Superior temporal gyrus (tissue), 1 donor: ENCODE data around the gene CASK.

Source experiments
- DNase-seq: peaks from one replicate; pipeline ENCODE4 v3.0.0-alpha.2; 2016; ENCODE audit errors: extremely low spot score

The CASK gene

DNA sequence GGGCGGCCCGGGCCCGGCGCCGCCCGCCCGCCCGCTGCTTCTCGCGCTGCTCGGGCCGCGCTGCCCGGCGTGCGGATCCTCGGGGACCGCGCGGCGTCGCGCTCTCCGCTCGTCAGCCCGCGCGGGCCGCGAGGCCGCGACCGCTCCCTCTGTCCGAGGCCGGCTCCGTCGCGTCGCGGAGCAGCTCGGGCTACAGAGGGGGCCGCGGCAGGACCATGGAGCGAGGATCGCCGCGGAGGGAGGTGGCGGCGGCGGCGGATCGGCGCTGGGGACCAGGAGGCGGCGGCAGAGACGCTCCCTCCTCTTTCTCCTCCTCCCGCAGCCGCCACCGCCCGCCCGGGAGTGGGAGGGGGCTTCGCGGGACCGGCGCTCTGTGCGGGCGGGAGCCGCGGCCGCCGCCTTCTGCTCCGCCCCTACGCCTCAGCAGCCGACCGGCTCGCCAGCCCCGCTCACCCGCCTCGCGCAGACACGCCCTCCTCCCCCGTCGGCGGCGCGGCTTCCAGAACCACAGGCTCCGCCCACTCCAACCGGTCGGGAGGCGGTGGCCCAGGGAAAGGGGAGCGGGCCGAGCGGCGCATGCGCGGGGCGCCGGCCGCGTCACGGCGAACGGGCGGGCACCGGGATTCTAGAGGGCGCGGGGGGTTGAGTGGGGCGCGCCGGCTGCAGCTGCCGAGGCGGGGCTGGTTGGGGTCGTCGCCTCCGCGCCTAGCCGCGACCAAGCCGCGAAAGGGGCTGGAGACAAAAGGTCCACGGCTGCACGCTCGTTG is at the start of gene CASK:
Gene CASK (minus strand): TSS at position 344 of the 767 bp plus-strand sequence. CDS start 566 bp downstream, outside the sequence.
- peak; percentile 84 for DNase-seq

- no peak for DNase-seq
These were observed 48.0 kb upstream of the CASK start for GRCh38 chrX:41971346-41971745.

DNA sequence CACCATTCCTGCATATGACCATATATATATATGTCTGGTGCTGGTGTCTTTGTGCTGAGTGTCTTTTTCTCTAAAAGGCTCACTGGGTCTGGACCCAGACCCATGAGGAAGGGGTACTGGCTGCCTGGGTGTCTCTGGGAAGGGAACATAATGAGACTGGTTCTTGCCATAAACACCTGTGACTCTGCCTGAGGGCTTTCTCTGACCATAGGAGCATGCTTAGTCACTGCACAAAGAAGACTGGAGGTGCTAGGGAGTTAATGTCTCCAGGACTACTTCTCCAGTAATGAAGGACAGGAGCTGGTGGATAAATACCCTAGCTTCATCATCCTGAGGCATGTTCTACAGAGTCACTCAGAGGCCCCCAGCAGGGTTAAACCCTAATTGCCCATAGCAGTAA is 47.1 kb upstream of the CASK start:
- DNase-seq = no peak

- DNase-seq = no peak
These were observed 40.0 kb upstream of the CASK start for GRCh38 chrX:41963348-41963747.

GRCh38 chrX:41960142-41960541 is 36.8 kb upstream of the CASK start:
- DNase-seq = no peak

- DNase-seq = no peak
These were observed 35.5 kb upstream of the CASK start for GRCh38 chrX:41958861-41959260.

DNA sequence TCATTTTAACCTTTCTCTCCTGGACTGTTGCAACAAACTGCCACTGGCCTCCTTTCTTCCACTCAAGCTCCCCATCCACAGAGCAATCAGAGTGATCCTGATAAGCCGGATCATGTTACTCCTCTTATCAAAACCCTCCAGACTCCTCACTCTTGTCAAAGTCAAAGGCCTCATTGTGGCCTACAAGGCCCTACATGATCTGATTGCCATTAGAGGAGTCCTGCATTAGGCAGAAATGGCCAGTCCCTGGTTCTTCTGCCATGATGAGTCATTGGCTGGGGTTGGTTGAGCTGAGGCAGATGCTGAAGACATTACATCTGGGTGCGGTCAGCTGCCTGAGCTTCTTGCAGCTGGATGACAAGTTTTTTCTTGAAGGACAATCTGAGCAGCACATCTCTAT is 32.7 kb upstream of the CASK start:
- no peak for DNase-seq

GRCh38 chrX:41952102-41952501 is 28.7 kb upstream of the CASK start:
- no peak for DNase-seq

DNA sequence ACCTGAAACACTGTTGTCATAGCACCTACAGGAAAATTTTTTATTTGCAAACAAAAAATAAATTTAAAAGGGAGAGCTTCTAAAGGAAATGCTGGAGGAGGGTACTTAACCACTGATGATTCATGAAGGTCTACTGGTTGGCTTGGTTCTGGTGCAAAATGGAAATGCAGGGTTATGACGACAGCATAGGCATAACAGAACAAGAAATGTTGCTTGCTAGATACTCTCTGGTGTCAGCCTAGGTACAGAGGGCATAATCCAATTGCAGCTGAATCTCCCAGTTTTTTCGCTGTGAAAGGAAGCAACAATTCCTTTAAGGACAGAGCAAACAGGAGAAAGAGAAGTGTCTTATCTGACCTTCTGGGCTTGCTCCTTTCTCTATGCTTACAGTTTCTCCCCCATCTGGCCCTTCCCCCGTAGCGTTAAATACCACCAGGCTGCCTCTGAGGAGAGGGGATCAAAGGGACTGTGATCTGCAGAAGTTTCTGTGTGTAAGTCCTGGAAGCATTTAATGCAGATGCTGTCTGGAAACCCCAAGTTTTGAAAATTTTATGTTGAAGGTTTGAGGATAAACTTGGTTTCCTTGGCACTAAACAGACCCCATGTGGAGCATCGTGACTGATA is 23.7 kb upstream of the CASK start:
- no peak for DNase-seq

- no peak for DNase-seq
These were observed 22.9 kb upstream of the CASK start for GRCh38 chrX:41946235-41946634.

DNA sequence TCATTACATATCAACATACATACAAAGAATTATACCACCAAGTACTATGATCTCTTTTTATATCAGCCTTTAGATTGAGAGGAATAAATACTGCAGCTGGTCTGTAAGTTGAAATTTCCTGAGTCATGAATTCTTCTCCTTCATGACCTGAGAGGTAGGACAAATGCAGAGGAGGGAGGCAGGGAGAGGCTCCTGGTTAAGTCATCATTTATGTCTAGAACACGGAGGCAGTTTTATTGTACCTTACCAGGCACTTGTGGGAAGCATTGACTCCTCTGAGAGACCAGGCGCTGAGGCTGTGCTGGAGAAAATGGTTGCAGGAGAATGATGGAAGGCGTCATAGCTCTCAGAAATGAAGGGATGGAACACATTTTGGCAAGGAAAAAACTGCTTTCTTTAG is 12.5 kb upstream of the CASK start:
- DNase-seq = no peak

DNA sequence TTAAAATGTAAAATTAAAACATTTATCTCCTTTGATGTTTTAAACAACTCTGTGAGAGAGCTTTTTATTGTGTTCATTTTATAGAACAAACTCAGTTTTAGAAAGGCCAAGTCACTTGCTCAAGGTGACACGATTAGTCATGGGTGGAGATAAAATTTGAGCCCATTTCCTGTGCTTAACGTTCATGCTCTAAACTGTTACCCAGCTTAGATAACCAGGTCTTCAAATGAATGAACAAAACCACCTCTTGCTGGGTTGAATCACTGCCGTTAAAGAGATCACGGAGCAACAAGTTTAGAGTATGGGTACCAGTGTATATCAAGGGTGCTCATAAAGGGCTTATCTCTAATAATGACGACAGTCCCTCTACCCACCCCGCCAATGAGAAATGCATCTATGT is 10.2 kb upstream of the CASK start:
- no peak for DNase-seq

DNA sequence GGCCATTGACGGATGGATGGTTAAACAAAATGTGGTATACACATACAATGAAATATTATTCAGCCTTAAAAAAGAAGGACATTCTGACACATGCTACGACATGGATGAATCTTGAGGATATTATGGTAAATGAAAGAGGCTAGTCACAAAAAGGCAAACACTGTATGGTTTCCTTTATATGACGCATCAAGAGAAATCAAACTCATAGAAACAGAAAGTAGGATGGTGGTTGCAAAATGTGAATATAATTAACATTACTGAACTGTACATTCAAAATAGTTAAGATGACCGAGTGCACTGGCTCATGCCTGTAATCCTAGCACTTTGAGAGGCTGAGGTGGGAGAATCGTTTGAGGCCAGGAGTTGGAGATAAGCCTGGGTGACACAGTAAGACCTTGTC is 9.5 kb upstream of the CASK start:
- DNase-seq = no peak

DNA sequence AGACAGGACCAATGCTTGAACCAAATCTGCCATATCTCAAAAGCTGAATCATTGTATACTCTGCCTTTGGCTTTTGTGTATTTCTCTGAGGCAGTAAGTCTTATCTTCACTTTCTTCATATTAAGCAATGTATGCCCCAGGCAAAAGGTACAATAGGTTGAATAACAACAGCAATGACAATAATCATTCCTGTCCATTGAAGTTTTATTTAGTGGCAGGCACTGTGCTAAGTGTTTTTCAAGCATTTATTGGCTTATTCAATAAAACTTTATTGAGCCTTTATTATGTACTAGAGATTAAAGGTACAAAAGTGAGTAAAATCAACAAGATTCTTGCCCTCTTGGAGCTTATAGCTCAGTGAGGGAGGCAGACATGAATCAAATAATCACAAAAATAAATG is 8.2 kb upstream of the CASK start:
- DNase-seq = no peak

GRCh38 chrX:41923978-41924683 is 777 bp upstream of the CASK start:
- DNase-seq = peak; percentile 51

DNA sequence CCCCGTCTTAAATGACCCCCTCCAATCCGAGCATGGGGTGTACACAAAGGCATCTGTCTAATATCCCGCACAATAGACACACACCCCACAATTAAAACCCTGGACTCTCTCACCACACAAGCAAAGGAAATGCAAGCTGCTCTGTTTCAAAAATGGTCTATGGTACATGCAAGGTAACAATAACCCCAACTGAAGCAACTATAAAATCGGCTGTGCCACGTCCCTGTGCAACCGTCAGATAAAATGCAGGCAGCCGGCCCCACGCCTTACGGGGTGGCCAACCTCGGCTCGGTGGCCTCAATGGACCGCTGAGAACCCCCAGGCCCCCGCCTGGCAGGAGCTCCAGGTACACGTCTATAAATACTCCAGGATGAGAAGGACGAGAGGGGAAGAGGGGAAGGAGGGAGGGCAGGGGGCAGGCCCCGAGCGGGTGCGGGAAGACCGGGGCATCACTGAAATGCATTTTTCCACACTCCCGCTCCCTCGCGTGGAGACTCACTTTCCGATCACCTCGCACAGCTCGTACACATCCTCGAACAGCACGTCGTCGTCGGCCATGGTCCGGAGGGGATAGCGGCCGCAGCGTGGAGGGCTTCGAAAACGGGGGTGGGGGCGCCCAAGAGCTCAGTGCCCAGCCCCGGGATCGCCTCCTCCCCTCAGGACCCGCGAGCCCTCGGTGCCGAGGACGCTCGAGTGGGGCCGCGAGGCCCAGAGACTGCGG is 763 bp downstream of the CASK start:
- no peak for DNase-seq

DNA sequence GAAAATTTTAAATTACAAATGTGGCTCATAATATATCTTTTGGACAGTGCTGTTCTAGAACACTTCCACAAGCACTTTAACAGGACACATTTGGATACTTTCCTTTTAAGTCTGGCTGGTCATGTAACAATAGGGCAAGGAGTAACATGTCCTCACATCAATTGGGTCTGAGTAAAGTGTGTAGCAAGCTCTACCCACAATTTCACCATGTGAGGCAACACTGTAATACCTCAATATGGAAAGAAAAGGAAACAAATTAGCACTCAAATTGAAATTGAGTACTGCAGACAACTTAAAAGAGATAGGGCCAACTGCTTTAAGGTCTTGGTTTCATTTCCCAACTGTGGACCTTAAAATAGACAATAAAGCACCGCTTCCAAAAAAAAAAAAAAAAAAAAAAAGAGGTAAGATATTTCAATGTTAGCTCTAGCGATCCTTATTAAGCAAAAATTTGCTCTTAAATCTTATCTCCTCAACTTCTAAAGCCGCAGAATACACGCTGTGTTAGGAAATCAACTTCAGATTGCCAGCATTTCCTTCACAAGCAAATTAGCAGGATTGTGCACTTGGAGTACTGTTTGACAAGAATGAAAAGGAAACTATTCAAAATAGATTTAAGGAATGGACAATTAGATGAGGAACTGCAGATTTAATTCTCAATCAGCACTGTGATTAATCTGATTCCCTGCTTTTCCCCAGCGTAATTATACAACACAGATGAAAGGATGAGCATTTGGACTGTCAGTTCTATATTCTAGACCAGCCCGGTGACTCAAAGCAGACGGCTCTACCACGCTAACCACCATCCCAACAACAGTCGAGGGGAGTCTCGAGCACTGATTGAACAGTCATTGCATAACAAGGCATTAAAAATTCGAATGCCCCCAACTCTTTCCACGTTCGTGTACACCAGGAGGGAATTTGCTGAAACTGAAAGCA is 1.6 kb downstream of the CASK start:
- DNase-seq = peak; percentile 39

GRCh38 chrX:41919870-41920269 is 3.5 kb downstream of the CASK start:
- no peak for DNase-seq

GRCh38 chrX:41917517-41917916 is 5.8 kb downstream of the CASK start:
- no peak for DNase-seq

DNA sequence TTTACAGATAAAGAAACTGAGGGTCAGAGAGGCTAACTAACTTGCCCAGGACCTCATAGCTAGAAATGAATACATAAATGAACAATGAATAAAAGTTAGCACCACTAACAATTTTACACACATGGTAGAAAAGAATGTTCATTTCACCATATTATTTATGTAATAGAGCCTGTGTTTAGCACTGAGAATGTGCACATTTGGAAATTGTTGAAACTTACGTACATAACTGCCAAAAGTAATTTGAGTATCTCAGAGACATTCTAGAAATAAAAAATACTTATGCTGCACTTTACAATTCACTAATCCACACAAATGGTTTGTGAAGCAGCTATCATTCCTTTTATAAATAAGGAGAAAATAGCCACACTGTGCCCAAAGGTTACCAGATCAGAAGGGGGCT is 9.9 kb downstream of the CASK start:
- no peak for DNase-seq

- DNase-seq = no peak
These were observed 10.4 kb downstream of the CASK start for GRCh38 chrX:41912923-41913322.
